GM12892 (cell line): Measurements from ENCODE around the gene GNAI3.
A peak's percentile ranks its signal among the peaks of the same experiment; 100 is the strongest.

Experiments
- DNase-seq: peaks from one replicate; pipeline ENCODE4 v3.0.0; 2011; ENCODE audit not compliant: insufficient read length
- FAIRE-seq: peaks from 2 replicates; lab custom pipeline; 2011; peaks lifted over from hg19 to GRCh38; lab: Jason Lieb, UNC
- POLR2A ChIP-seq: IDR thresholded peaks from 2 replicates; pipeline ENCODE4 v1.6.1; 2011; ENCODE audit warnings: low read depth, low read length, control low read depth
- POLR2AphosphoS5 ChIP-seq: IDR thresholded peaks from 2 replicates; pipeline ENCODE4 v1.6.1; 2011; ENCODE audit warnings: low read depth, low read length, control low read depth
- TAF1 ChIP-seq: IDR thresholded peaks from 2 replicates; pipeline ENCODE4 v1.6.1; 2011; ENCODE audit warnings: low read depth, mild to moderate bottlenecking, control low read depth, low read length, borderline replicate concordance

Gene GNAI3

GRCh38 chr1:109584766-109585165 lies 36.4 kb downstream of the GNAI3 start:
- TF ChIP-seq TAF1 (no peak), POLR2AphosphoS5 (no peak), POLR2A (no peak)
- DNase-seq = no peak
- no peak for FAIRE-seq

- DNase-seq = no peak
- TF ChIP-seq POLR2AphosphoS5 (no peak), POLR2A (no peak), TAF1 (no peak)
- FAIRE-seq = no peak
These were observed 37.6 kb downstream of the GNAI3 start for GRCh38 chr1:109586055-109586454.

- FAIRE-seq (no peak), DNase-seq (no peak)
- TF ChIP-seq TAF1 (no peak), POLR2A (no peak), POLR2AphosphoS5 (no peak)
These were observed 40.8 kb downstream of the GNAI3 start for GRCh38 chr1:109589177-109589576.

GRCh38 chr1:109589679-109590078 lies 41.3 kb downstream of the GNAI3 start:
- TF ChIP-seq POLR2A (no peak), POLR2AphosphoS5 (no peak), TAF1 (no peak)
- DNase-seq = no peak
- FAIRE-seq = no peak

- TF ChIP-seq TAF1 (no peak), POLR2AphosphoS5 (no peak), POLR2A (no peak)
- FAIRE-seq = no peak
- DNase-seq = no peak
These were observed 44.5 kb downstream of the GNAI3 start for GRCh38 chr1:109592916-109593315.

- no peak for DNase-seq
- TF ChIP-seq POLR2AphosphoS5 = no peak
- no peak for TF ChIP-seq TAF1
- no peak for TF ChIP-seq POLR2A
- FAIRE-seq = no peak
These were observed 47.1 kb downstream of the GNAI3 start for GRCh38 chr1:109595531-109595930.

GRCh38 chr1:109598156-109598555 lies 49.7 kb downstream of the GNAI3 start:
- FAIRE-seq (no peak), DNase-seq (no peak)
- no peak for TF ChIP-seq POLR2AphosphoS5
- TF ChIP-seq POLR2A = no peak
- no peak for TF ChIP-seq TAF1

- FAIRE-seq = no peak
These were observed 50.2 kb downstream of the GNAI3 start for GRCh38 chr1:109598655-109599054.

GRCh38 chr1:109603229-109603628 lies 54.8 kb downstream of the GNAI3 start:
- DNase-seq (no peak), FAIRE-seq (no peak)
- TF ChIP-seq POLR2A (no peak), POLR2AphosphoS5 (no peak), TAF1 (no peak)

More at GRCh38 chr1:109598655-109599054, 50.2 kb downstream of the GNAI3 start:
- TF ChIP-seq TAF1 (no peak), POLR2AphosphoS5 (0 out of 2 replicates have a peak, but pooled peaks have one; percentile 49)
- no peak for DNase-seq

GRCh38 chr1:109605381-109605780 lies 57.0 kb downstream of the GNAI3 start:
- FAIRE-seq = no peak
- TF ChIP-seq TAF1 (no peak), POLR2A (no peak), POLR2AphosphoS5 (no peak)
- no peak for DNase-seq

- DNase-seq (no peak), FAIRE-seq (no peak)
- no peak for TF ChIP-seq POLR2A
- no peak for TF ChIP-seq TAF1
- TF ChIP-seq POLR2AphosphoS5 = no peak
These were observed 61.5 kb downstream of the GNAI3 start for GRCh38 chr1:109609881-109610280.

- no peak for FAIRE-seq
- no peak for DNase-seq
- no peak for TF ChIP-seq POLR2A
- TF ChIP-seq TAF1 = no peak
- no peak for TF ChIP-seq POLR2AphosphoS5
These were observed 62.3 kb downstream of the GNAI3 start for GRCh38 chr1:109610609-109611307.

GRCh38 chr1:109611308-109611990 lies 63.0 kb downstream of the GNAI3 start:
- DNase-seq = no peak
- TF ChIP-seq TAF1 (no peak), POLR2AphosphoS5 (no peak), POLR2A (no peak)
- no peak for FAIRE-seq
